M059J (cell line): ENCODE data around the gene M1AP. TPM values are rescaled to one million over a fixed set of nuclear protein-coding genes. Genes with fewer than 3 reads are reported as not detected.

Source experiments
- DNase-seq: peaks from one replicate; pipeline ENCODE4 v3.0.0-alpha.2; 2012; ENCODE audit warnings: low read depth
- total RNA-seq: library from RNA; depleted of rRNA; stranded (reverse); fragments of >200 nt; shearing (Covaris generic); gene quantifications from 2 replicates; pipeline ENCODE4 v1.2.3, GENCODE V29; 2014; rRNA removed

The M1AP gene, protein sequence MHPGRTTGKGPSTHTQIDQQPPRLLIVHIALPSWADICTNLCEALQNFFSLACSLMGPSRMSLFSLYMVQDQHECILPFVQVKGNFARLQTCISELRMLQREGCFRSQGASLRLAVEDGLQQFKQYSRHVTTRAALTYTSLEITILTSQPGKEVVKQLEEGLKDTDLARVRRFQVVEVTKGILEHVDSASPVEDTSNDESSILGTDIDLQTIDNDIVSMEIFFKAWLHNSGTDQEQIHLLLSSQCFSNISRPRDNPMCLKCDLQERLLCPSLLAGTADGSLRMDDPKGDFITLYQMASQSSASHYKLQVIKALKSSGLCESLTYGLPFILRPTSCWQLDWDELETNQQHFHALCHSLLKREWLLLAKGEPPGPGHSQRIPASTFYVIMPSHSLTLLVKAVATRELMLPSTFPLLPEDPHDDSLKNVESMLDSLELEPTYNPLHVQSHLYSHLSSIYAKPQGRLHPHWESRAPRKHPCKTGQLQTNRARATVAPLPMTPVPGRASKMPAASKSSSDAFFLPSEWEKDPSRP
- not detected in 2 replicates for total RNA-seq

DNA sequence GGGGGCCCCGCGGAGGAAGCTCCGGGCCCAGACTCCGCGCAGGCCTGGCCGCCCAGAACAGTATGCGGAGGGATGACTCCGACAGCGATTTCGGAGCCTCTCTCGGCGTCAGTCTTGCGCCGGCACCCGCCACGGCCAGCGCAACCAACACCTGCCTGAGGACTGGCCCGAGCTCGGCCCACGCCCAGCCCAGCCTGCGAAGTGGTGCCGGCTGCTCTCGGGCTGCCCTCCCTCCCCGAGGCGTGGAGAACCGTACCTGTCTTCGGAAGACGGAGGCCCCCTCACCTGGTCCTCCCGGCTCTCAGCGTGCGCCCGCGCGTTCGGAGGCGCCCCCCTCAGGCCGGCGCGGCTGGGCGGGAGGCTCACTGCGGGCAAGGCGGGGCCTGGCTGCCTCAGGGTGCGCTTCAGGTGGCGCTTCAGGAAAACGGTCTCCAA lies at the start of gene M1AP:
M1AP (minus strand) TSS at position 322 of the 435 bp plus-strand sequence. CDS start 8,055 bp downstream, outside the sequence.
- DNase-seq: no peak

DNA sequence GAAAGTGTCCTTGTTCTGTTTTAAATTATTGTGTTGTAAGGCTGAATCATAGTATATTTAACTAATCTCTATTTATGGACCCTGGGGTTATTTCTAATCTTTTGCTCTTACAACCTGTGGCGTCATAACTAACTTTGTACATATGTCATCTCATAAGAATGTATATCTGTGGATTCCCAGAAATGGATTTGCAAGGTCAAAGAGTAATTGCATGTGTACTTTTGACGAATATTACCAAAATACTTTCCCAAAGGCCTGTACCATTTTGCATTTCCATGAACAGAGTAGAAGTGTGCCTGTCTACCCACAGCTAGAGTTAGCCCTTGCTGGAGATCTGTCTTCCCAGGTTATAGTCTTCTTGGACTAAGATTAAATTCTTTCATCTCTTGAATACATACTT lies 48.7 kb upstream of the M1AP start:
- no peak for DNase-seq

DNA sequence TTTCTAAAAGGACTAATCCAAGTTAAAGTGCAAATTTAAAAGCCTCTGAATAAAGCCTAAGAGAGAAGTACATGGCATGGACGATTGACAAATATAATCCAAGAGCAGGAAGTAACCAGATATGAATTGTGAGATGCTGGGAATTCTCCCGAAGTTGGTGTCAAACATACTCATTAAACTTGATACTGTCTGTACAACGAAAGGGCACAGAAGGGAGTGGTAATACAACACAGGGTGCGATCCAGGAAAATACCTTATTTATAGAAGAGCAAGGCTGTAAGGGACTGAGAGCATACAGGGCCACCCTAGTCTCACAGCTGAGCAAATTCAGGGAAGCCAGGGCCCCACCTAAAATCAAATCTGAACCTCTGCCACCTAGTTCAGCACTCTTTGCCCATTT lies 47.5 kb upstream of the M1AP start:
- DNase-seq: no peak

DNA sequence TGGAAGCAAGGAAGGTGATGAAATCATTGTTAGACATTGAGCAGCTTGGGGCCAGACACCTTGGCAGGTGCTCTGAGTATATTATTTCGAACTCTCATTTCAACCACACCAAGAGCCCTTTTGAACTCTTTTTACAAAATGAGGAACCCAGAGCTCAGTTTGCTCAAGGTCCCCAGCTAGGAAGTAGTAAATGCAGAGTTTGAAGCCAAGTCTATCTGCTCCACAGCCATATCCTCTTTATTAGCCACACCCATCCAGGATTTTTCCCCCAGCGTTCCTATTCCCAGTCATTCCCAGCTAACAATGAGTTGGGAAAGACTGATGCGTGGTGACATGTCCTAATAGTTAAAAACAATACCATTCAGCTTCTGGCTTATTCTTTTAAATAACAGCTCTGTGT lies 46.2 kb upstream of the M1AP start:
- DNase-seq: no peak

DNA sequence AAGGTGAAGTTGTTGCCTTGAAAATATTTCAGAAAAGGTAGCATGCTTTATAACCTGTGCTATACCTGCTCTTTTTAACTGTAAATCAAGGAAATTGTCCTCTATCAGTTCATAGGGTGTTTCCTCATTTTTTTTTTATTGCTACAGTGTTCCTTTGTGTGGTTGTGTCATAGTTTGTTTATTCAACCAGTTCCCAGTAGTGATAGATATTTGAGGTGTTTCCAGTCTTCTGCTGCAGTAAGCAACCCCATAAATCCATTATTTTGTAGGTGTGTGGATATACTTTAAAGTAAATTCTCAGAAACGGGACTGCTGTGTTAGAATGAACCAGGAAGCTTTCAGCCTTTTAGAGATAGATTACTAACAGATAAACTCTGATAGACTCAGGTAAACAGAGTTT lies 45.5 kb upstream of the M1AP start:
- DNase-seq: no peak

DNA sequence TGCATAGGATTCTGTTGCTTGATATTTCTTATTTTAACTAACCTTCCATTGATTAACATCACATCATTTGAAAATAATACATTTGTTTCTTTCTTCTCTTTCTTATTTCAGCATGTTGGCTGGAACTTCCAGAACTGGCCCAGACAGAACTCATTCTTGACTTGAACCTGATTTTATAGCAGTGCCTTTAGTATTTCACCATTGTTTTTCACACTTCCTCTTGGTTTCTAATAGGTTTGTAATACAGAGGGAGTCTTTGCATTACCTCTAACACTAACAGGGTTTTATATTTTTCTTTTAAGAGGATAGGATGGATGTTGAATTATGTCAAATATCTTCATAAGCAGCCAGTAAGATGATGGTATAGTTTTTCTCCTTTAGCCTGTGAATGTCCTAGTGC lies 45.1 kb upstream of the M1AP start:
- DNase-seq: no peak

DNA sequence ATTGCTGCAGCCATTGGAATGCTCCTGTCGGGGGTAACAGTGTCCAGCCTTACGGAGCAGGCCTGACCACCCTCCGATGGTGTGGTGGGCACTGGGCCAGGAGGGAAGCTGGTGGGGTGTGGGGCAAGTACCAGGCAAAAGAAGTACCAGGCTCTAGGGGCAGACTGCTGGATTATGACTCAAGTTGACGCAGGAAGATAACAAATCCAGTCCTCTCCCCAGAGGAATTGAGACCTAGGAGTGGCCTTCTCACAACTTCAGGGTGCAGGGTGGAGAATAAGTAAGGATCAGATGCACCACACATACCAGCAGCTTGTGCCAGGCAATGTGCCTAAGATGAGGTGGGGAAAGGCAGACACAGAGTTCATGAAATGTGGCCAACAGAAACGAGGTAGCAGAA lies 43.8 kb upstream of the M1AP start:
- no peak for DNase-seq

DNA sequence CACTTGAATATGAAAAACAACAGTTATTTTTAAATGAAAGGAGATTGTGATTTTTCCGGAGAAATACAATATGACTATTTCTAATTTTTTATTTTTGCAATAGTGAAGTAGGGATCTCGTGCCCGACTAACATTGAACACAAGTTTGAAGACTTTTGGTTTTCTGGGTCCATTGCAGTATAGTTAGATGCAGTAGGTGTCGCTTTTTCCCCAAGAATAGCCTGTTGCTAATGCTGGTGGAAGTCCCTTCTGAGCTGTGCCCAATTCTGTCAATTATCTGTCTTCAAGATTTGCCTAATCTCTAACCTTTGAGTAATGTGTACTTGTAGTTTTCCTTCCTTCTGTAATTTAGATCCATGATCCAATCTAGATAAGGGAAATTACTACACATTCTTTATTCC lies 42.4 kb upstream of the M1AP start:
- DNase-seq: peak; percentile 67

DNA sequence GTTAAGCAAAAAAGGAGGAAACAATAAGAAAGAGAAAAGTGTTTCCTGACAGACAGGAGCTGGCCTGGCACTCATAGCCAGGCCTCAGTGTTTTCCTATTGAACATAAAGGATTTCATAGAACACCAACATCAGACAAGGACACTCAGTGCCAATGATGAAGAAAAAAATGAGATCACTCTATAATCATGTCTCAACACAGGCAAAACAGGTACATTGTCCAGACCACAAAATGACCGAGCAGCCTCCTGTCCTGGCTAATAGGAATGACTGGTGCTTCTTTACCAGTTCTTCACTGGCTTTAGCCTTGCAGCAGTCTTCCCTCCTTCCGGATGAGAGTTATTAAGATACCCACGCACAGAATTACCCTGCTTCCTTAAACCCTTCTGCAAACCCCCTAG lies 41.5 kb upstream of the M1AP start:
- DNase-seq: no peak

DNA sequence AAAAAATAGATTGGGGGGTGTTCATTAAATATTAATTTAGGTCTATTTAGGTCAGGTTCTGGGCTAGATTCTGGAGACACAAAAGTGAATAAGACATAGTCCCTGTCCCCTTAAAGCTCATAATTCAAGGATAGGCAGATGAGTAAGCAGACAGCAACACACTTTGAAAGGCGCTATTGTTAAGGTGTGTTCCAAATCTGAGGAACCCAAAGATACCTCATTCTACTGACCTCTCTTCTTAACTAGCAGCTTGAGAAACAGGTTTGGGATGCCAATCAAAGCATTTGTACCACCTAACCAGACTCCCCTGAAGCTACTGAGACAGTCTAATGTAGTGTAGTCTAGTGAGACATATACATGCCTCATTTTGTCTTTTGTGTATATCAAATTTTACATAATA lies 40.8 kb upstream of the M1AP start:
- DNase-seq: no peak

DNA sequence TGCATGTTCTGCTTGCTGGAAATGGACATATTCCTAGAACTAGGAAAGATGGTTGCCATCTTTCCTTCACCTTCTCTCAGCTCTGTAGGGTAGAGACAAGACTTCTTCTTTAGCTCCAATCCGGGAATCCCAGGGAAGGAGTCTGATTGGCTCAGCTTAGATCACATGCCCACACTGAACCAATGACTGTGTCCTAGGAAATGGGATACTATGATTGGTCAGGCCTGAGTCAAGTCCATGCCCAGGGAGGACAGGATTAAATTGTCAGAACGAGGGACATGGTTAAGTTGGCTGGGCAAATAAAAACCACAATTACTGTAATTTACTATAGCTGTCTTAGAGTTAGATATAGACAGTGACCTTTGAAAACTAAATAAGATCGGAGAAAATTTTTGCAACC lies 37.3 kb upstream of the M1AP start:
- DNase-seq: peak; percentile 56

DNA sequence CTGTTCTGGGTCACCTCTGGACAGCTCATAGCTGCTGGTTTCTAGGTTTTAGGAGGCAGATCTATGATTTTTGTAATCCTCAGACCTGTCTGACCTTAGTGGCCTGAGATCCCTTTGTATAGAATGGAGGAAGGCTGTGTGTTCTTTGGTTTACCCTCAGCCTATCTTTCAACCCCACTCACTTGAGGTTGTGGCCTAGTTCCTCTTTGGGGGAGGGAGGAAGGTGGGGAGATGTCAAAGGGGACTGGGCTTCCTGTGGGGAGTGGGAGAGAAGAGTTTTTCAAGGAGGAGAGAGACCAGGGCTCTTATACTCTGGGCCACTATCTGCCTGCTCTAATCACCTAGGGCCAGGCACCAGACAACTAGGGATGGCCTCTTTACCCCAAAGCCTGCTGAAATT lies 34.4 kb upstream of the M1AP start:
- no peak for DNase-seq

DNA sequence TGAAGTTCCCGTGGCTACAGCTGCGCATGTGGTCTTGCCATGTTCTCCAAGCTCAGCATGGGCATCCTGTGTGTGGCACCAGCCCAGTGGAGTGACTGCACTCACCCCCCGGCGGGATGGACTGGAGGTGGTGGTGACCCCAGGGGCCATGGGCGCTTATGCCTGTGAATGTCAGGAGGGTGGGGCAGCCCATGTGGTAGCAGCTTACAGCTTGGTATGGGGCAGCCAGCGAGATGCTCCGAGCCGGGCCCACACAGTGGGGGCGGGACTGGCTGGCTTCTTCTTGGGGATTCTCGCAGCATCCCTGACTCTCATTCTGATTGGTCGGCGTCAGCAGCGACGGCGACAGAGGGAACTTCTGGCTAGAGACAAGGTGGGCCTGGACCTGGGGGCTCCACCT lies 31.5 kb upstream of the M1AP start:
- DNase-seq: no peak

DNA sequence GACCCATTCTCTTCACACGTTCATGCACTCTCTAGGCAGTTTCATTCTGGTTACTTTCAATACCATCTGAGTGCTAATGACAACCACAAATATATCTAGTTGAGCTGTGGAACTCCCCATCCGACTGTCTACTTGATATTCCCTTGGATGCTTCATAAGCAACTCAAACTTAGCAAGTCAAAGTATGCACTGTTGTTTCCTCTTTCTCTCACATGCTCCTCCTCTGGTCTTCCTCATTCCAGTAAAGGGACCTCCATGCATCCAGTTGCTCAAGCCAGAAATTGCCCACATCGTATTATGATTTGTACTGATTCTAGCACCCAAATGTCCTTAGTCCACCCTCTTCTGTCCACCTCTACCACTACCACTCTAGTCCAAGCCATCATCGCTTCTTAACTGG lies 28.2 kb upstream of the M1AP start:
- no peak for DNase-seq

DNA sequence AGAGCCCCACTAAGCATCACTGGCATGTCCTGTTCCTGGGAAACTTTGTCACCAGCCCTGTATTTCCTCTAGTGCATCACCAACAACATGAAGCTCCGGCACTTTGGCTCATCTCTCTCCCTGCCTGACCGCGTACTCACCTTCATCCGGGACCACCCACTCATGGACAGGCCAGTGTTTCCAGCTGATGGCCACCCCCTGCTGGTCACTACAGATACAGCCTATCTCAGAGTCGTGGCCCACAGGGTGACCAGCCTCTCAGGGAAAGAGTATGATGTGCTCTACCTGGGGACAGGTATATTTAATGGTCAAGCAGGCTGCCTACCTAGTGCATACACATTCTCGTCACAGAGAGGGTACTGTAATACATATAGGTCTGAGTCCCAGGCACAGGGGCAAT lies 27.0 kb upstream of the M1AP start:
- no peak for DNase-seq

DNA sequence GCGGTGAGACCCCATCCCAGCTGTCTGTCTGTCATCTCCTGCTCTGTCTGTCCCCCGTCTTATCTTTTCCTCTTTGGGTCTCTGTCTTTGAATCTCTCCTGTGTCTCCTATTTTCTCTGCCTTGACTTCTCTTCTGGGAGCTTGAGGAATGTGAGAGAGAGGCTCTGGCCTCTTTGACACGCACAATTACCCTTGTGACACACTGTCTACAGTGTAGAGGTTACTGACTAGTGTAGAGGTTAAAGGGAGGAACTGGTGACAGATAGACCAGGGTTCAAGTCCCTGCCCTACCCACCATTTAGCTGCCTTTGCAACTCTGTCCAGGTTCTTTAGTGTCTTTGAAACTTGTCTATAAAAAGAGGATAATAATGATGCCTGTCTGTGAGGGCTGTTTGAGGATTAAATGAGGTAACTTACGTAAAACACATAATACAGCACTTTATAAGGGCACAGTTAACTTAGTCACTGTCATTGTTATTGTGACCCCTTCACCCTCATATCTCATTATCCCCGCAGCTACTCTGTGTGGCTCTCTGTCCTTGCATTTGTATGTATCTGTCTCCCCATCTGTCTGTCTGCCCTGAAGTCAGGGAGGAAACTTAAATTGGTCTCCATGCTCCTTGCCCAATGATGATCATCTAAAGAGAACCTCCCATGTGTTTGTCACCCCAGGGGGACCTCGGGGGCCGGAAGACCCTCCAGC lies 25.8 kb upstream of the M1AP start:
- no peak for DNase-seq

DNA sequence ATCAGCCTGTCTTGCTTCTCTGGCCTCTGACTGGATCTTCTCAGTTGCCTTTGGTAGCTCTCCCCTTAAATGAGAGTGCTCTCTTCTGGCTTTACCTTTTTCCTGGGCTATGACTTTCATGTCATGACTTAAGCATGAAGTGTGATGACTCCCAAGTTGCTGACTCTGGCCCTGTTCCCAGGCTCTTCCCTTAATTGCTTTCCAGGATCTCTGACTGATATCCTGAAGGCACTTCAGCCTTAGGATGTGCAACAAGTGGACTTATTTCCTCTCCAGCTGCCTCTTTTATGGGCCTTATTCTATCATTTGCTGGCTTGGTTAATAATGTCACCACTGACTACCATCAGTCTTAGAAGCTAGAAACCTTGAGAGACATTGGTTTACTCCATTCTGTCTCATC lies 23.3 kb upstream of the M1AP start:
- peak; percentile 78 for DNase-seq

DNA sequence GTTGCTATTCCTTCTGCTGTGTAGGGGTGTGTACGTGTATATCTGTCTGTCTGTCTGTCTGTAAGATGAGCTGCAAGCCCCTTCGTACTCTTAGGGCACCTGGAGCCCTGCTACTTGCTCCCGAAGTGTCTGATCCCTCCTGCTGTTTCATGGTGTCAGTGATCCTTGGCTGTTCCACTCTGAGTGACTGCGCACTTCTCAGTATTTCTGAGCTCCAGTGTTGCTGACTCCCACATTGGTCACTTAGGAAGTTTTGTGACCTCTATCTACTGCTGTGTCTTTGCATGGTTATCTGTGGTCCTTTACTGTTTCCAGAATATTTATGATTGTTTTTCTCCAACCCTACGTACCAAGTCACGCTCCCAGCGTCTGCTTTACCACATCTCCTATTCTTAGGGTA lies 22.1 kb upstream of the M1AP start:
- no peak for DNase-seq

DNA sequence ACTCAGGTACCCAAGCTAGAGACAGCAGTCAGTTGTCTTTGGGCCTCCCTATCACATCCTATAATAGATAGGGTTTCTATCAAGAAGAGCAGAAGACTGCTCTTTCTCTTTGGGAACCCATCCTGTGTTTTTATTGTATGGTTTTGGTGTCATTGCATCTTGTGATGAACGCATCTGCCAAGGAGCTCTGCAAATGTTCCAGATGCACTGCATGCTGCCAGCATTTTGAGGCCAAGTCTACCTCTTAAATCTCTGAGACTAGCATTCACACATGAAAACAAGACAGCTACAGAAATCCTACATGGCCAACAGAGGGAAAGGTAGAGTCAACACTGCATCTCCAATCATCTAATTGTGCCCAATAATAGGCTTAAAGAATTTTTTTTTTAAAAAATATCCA lies 20.0 kb upstream of the M1AP start:
- no peak for DNase-seq

DNA sequence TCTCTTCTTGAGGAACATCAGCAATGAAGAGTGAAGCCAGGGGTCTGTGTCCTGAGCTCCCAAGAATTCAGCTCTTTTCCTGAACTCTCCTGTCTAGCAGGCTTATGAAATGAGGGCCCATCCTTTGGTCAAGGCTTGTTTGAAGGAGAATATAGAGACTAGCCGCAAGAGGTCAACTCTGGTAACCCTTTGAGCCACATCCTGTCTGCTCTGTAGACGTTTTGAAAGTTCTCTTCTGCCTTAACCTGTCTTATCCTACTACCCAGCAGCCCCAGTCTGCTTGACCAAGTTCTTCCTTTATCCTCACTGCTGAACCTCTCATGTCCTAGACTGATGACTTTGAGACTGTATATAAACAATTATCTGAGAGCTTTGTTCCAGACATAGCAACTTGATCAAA lies 11.3 kb upstream of the M1AP start:
- no peak for DNase-seq

DNA sequence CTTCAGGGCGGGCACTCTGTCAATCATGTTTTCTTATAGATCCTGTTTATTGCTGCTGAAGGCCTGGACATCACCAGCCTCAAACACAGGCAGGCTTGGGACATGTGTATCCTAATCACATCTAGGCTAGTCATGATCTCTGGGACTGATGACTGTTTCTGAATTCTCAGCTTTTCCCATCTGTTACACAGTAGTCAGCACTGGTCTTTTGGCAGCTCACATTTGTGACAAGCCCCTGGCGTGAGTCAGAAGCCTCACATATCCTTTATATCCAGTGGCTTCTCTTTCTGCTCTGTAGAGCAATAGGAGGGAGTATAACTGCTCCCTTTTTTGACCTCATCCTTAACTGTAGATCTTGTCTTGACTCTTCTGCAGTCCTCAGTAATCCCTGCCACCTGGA lies 10.4 kb upstream of the M1AP start:
- DNase-seq: peak; percentile 51

DNA sequence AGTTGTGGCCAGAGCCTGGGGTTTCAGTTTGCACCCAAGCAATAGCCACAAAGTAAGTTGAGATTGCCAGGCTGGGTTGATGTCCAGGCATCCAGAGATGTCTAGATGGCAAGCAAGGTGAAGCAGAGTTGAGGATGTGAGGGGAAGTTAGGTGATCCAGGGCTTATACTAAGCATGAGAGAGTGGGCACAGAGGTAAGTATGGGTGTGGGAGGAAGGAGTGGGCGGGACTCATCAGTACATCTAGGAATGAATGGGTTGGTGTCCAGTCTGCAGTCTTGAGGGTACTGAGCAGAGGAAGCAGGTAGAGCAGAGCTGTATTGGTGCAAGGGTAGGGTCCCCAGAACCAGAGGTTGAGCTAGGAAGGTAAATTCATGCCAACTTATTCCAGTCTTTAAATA lies 7.4 kb upstream of the M1AP start:
- DNase-seq: no peak
